Measurements from ENCODE around the gene OXNAD1.
"Not testable (repeated sequence)": the region's sequence is repeated elsewhere in the genome, so short reads cannot be mapped to it uniquely, and the experiment has no call there.

The OXNAD1 gene

DNA sequence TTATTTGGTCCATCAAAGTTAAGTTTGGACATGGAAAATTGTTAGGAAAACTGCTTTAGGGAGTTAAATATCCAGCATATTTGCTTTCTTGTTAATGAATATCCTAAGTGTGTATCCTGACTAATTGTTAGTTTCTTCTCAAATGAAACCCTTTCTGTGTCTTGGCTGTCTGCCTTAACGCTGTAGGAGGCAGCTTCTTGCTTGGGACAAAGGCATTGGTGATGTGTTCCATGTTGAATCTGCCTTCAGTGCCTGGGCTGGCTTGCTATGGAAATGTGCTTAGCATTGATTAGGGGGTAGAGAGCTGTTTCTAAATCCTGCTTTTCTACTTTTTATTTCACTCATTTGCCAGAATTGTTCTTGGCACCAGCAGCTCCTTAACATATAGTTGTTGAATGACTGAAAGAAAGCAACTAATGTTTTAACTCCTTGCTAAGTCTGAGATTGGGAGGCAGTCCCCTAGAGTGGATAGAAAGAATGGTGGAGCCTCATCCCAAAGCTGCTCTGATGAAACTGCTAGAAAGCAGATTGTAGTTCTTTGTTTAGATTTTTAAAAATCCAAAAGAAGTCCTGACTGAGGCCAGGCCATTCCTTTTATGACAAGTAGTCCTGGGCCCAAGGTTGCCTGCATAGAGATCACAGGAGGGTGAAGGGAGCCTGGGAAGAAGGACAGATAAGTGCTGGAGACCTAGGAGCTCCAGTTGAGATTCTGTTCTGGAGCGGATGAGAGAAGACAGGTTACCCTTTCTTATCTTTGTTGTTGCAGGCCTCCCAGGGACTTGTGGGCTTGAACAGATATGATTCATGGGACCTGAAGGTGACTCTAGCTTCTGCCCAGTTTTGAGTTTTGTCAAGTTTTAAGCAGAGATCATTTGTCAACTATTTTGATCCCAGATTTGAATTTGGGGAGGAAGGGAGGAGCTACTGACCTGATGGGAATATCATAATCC, 39.3 kb downstream of the OXNAD1 start:
- DNase-seq = no peak

DNA sequence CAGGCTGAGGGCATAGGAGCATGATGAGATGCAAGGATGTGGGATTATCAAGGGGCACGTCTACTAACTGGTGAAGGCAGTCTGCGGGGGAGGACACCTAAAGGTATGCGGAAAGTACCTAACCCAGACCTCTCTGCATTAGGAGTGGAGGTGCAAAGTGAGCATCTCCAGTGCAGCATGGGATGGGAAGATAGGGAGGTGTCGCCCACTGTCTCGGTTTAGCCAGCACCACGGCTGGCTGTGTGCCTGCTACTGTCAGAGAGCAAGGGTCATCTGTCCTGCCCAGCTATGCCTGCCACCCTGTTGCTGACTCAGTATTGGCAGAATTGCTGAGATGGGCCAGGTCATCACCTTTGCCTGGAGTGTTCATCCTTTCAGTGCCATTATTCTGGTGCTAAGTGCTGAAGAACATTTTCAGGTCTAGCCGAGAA, 40.1 kb downstream of the OXNAD1 start:
- DNase-seq = no peak

DNA sequence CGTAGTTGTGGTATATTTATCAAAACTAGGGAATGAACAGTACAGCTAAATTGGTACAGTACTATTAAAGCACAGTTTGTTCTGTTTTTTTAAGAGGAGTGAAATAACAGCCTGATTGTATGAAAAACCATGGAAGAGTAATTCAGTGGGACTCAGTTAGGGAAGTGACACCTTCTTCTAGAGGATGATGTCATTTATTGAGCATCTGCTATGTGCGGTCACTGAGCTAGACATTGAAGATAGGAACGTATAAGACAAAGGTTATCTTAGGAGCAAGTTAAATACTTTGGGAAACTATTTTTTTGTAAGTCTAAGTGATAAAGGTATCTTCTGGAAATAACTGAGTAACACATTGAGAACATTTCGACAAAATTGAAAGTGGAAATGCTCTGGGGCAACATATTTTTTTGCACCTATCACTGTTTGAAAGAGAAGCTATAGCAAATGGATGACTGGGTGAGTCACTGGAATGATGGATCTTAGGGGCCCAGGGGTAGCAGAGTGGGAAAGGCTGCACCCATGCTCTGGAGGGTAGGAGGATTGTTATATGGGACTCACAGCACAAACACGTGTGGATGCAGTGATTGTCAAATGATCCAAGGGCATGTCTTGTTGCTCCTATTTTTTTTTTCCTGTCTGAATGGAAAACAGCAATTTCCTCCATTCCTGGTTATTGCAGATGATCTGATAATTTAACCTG, 43.0 kb downstream of the OXNAD1 start:
- no peak for DNase-seq

DNA sequence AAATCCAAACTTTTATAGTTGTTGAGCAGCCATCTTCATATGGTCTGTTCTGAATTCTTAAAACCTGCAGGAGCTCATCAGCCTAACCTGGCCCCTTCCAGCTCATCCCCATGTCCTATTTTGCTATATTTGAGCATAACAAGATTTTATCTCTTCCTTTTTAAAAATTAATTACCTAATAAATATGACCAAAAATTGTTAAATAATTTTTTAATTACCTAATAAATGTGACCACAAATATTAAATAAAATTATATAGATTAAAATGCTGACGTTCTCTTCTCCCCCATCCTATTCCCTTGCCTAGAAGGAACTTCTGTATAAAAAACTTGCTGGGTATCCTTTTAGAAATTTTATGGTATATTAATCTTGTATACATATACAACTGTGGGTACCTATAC, 43.7 kb downstream of the OXNAD1 start:
- no peak for DNase-seq

DNA sequence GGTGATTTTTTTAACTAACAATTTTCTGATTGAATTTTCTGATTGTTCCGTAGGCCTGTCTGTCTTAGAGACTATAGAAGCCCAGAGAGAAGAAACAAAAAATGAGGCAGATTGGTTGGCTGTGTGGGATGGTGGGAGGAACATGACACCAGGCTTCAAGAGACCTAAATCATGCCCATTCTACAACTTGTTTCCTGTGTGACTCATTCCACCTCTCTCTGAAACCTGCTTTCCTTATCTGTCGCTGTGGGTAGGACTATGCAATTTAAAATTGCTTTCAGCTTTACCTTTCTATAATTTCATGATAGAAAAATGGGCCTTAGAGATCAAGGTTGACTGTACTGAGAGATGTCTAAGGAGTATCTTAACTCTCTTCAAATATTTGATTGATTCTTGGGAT, 44.5 kb downstream of the OXNAD1 start:
- DNase-seq = no peak

DNA sequence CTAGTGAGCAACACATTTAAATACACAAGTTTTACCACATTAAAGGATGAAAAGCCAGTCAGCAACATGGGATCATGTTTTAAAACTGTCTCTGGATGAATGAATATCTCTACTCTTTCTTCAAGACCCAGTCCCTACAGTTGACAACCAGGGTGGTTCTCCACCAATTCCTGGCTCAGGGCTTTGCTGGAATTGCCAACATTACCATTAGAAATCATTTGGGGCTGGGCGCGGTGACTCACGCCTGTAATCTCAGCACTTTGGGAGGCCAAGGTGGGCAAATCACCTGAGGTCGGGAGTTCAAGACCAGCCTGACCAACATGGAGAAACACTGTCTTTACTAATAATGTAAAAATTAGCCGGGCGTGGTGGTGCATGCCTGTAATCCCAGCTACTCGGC, 45.5 kb downstream of the OXNAD1 start:
- DNase-seq = not testable (repeated sequence)

DNA sequence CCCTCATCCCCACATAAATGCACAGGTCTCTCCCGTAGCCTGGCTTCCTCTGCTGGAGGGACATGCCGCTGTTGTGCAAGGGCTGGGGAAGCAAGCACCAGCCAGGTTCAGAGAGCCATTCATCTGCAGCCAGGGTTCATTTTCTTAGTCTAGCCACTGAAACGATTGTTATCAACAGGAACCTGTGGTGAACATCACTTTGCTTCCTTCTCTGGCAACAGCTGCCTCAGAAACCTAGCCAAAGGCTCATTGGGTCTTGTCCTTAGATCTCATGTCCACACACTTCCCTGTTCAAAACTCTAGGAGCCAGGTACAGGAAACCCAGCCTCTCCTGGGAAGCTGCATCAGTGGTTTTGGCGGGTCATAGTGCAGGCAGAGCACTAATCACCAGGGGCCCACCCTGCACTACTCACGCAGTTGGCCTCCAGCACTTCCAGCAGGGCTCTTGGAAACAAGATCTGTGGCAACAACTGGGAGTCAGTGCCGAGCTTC, 47.0 kb downstream of the OXNAD1 start:
- DNase-seq = no peak

DNA sequence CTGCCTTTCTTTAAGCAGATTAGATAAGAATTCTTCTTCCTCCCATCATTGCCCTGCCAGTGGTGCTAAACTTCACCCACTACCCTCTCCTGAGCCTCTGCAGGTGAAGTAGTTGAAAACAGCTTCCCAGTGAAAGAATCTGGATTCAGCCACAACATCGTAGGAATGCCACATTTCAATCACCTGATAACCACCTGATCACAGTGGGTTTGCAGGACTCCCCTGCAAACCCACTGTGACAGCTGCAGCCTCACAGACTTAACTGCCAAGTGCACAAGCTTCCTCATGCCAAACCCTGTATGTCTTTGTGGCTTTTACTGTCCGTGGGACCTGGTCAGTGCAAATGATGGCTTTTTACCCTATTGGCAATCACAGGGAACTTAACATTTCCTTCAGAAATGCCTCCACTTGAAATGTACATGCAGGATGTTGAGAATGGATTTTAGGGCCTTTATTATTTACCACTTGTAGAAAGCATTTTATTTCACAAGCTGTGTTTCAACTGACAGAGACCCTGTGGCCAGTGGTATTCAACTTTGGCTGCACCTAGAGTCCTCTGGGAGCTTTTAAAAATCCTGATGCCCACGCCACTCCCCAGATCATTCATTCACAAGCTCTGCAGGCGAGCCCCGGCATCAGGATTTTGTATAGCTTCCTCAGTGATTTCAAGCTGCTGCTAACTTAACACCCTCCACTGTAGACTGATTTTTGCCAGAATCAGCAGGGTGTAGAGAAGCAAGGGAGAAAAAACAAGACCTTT, 49.1 kb downstream of the OXNAD1 start:
- no peak for DNase-seq

DNA sequence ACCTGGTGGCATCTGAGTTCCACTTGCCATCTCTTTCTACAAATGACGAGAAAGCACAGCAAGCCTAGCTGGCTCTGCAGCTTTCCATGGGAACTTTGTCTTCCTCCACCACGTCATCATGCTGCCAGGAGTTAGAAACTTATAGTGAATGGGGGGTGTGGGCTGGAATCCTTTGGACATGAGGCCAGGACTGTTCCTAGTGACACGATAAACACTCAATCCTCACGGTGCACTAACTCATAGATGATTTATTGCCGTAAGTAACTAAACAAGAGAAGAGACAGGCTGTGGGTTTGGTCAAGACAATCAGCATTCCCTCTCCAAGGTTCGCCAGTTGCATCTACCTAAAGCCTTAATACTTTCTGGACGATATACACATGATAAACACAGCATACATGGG, 50.6 kb downstream of the OXNAD1 start:
- no peak for DNase-seq

DNA sequence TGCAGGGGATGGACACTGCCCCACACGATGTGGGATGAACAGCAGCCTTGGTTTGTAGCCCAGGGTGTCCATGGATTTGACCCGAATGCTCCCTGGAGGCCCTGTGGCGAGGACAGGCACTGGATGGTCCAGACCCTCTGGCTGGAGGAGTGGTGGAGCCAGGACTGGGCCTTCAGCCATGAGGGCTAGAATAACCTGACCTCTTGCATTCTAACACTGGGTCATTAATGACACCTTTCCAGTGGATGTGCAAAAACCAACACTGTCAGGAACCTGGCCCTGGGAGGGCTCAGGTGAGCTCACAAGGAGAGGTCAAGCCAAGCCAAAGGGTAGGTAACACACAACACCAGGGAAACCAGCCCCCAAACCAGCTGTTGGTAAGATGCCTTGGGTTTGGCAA, 51.4 kb downstream of the OXNAD1 start:
- no peak for DNase-seq

DNA sequence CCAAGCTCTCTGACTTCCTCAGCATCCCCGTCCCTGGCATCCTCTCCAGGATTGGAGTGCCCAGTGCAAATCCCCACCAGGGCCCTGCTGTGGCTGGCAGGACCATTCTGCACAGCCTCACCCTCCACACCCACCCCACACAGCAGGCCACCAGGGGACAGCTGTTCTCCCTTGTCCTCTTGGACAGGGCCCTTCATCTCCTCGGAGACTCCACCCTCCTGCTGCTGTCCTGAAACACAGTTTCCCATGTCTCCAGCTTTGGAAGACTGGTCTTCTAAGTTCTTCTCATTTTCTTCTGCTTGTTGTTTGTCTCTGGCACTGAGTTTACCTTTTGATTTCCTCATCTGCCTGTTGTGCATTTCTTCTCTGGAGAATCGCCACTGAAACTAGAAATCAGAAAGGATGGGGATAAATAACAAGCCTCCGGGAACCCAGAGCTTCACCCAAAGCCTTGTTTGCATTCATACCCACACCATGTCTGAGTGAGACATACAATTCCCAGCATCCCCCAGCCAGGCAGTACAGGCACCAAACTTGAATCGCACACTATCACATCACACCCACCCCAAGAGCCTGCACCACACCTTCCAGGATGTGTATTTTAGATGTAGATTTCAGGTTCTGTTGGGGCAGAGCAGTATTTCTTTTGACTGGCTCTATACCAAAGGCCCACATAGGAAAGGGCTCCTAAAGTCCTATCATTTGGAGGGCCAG, 52.0 kb downstream of the OXNAD1 start:
- no peak for DNase-seq

DNA sequence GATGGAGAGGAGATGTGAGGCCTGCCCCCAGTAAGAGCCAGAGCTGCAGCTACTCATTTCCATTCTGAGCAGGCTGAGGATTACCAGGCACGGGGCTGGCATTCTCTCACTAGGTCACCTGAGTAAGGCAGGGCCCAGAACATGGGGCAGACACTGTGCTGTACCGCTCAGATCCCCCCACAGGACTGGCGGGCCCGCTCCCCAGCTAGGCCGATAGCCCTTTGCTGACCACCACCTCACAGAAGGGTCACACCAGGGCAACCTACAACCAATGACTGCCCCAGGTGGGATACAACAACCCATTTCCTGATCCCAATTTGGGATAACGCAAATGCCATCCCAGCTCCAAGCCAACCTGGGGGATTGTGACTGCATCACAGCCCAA, 52.5 kb downstream of the OXNAD1 start:
- DNase-seq = no peak

DNA sequence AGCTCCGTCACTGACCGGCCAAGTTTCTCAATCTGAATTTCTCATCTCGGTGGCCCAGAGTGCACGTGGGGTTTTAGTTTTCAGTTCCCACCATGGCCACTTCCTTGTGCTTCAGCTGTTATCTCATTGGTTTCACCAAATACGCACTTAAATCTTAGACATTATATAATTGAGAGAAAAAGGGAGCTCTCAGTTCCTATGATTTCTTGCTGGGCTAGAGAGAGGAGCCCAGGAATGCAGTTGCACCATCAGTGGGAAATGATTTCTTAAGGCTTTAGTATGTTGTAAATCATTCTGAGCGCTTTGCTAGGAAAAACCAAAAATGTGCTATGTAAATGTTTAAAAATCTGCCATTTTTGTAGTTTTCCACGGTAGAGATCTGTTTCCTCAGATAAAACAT, 53.2 kb downstream of the OXNAD1 start:
- no peak for DNase-seq

DNA sequence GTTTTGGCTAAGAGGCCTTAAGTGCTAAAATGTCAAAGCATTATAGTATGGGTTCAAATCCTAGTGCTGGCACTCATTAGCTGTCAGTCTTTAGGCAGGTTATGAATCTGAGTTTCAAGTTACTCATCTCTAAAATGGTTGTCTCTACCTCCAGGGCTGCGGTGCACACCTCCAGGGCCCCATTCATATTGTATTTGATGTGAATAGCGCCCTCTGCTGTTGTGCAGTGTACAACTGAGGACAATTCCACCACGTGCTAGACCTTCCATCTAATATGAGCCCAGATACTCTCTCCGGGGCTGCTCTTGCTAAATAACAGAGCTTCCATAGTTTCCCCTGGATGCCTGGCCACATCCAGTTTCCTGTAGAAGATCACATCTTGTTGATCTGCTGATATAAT, 54.3 kb downstream of the OXNAD1 start:
- no peak for DNase-seq

DNA sequence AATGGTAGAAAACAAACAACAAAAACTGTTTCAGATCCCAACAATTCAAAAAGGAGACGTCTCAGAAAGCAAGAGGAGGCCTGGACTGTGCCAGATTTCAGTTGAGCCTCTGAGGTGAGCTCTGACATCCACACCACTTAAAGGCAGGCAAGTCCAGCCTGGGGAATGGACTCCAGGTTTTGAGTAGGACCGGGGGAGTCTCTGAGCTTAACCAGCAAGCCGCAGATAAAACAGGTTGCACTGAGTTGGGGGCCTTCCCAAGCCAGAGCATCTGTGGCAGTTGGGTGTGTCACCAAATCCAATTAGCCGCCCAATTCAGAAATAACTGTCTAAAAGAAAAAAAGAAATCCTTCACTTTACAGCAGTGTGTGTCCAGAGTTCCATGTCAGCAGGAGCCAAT, 54.7 kb downstream of the OXNAD1 start:
- DNase-seq = no peak

DNA sequence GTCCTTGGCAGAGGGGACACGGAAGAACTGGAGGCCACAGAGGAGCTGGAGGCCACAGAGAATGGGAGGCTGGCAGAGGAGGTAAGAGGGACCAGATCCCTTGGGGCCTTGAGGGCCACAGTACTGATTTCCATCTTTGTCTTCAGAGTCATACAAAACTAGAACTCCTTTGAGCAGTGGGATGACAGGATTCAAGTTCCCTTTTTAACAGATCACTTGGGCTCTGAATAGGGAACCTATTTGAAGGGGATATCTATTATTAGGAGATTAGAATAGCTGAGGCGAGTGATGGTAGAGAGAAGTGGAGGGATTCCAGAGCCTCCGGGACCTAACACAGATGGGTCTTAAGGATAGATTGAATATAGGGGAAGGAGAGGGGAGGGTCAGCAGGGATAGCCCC, 55.7 kb downstream of the OXNAD1 start:
- no peak for DNase-seq

DNA sequence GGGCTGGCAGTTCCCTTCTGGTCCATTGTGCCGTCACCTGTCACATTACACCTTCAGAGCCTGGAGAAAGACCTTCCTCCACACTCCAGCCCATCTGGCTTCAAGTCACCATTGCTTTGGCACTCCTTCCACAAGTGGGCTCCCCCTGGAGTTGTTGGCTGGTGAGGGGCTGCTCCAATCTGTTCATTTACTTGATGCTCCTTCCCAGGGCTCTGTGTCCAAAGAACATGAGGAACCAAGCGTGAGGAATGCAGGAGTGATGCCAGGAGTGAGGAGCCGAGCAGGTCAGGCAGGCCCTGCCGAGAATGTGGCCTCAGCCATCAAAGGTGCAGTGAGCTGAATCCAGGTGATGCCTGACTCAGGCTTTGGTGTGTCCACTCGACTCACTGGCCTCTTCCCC, 57.2 kb downstream of the OXNAD1 start:
- DNase-seq = no peak

DNA sequence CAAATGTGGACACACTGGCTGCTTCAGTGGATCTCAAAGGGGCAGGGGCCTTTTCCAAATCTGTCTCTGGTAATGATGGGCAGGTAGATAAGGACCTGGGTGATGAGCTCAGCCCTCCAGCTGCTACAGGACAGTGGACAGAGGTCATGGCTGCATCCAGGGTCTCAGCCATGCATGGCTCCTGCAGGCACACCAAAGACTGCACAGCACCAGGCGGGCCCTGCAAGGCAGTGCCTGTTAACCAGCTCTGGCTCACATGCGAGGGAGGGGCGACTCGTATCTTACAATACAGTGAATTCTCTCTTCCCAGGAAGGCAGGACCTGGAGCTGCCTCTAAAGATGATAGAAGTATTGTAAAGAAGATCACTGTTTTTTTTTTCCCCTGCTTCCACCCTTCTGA, 58.7 kb downstream of the OXNAD1 start:
- no peak for DNase-seq

DNA sequence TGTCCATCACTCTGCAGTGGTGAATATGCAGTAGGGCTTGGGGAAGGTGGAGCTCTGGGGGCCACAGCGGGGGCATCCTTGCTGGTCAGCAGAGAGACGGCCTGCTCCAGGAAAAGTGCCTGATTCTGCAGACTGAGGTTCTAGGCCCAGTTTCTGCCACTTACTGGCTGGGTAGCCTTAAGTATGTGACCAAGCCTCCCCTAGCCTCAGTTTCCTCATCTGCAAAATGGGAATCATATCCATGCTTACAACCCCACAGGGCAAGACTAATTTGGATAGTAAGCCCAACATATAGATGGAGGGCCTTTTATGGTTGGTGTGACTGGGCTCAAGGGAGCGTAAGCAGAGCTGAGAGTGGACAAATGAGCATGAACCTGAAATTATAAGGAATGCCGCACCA, 60.8 kb downstream of the OXNAD1 start:
- DNase-seq = no peak

DNA sequence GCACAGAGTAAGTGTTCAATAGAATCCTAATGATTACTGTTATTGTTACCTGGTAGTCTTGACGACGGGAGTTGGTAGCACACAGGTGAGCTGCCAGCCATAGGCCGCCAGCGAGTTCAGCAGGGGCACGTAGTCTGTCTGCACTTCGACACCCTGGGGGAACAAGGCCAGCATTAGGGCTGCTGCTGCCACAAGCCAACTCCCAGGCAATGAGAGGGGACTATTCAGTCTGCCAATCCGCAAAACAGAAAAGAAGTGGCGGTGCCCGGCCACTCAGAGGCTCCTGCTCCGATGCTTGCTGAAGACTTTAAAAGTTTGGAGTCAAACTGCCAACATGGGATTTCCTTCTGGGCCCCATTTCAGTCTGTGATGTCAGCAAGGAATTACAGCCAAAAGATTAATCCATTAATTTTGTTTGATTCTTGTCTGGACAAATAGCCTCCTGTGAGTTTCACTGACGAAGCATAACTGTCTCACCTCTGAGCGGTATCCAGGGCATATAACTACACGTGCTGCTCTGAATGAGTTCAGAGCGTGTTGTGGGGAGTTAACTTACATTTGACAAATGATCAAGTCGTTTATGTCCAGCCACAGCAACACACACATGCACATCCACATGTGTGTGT, 61.8 kb downstream of the OXNAD1 start:
- no peak for DNase-seq

DNA sequence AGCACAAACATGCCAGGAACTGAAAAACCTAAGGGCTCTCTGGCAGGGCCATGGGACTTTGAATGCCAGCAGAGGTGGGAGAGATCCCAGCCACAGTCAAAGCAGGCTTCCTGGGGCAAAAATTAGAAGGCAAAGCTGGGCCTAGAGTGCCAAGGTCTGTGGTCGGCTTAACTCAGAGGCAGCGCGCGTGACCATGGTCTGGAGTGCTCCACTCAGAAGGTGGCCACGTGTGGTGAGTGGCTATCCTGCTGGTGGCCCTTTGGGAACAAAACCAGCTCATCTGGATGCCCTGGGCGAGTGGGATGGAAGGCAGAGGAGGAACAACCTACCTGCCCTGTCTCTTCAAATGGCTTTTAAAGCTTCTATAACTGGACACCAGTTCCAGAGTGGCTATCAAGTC, 63.1 kb downstream of the OXNAD1 start:
- no peak for DNase-seq
